HUDEP-2 (cell line): ENCODE measurements around the gene CASK.
"Not testable (repeated sequence)": the region's sequence is repeated elsewhere in the genome, so short reads cannot be mapped to it uniquely, and the experiment has no call there.

Experiments used
- DNase-seq, 76 experiments: peaks; one replicate each; lab custom pipeline; 2025; ENCODE audit not compliant: unreplicated experiment in 76 of 76; lab: John Stamatoyannopoulos, UW

CASK gene

GRCh38 chrX:41530085-41530484, 393.3 kb downstream of the CASK start:
- DNase-seq = no peak

- DNase-seq = no peak
These were observed 394.1 kb downstream of the CASK start for GRCh38 chrX:41529221-41529620.

GRCh38 chrX:41528784-41529183, 394.6 kb downstream of the CASK start:
- no peak for DNase-seq

GRCh38 chrX:41526925-41527324, 396.4 kb downstream of the CASK start:
- no peak for DNase-seq

GRCh38 chrX:41526271-41526670, 397.1 kb downstream of the CASK start:
- DNase-seq = peak in 37 of 76 experiments; percentile 0 to 60 (median 4)

GRCh38 chrX:41522671-41523070, 400.7 kb downstream of the CASK start:
- no peak for DNase-seq

GRCh38 chrX:41522081-41522480, 401.3 kb downstream of the CASK start:
- no peak for DNase-seq

- DNase-seq = no peak
These were observed 403.9 kb downstream of the CASK start for GRCh38 chrX:41519468-41519867.

GRCh38 chrX:41518841-41519220, 404.5 kb downstream of the CASK start:
- DNase-seq = no peak

- no peak for DNase-seq
These were observed 405.1 kb downstream of the CASK start for GRCh38 chrX:41518127-41518840.

- DNase-seq = no peak
These were observed 406.2 kb downstream of the CASK start for GRCh38 chrX:41516999-41517765.

- no peak for DNase-seq
These were observed 406.9 kb downstream of the CASK start for GRCh38 chrX:41516456-41516855.

- no peak for DNase-seq
These were observed 408.0 kb downstream of the CASK start for GRCh38 chrX:41515376-41515775.

GRCh38 chrX:41514179-41514578, 409.2 kb downstream of the CASK start:
- DNase-seq = no peak

- DNase-seq = not testable (repeated sequence)
These were observed 410.5 kb downstream of the CASK start for GRCh38 chrX:41512853-41513252.

- no peak for DNase-seq
These were observed 411.0 kb downstream of the CASK start for GRCh38 chrX:41512394-41512793.

GRCh38 chrX:41507919-41508318, 415.4 kb downstream of the CASK start:
- no peak for DNase-seq

- no peak for DNase-seq
These were observed 421.4 kb downstream of the CASK start for GRCh38 chrX:41502004-41502403.

GRCh38 chrX:41499984-41500383, 423.4 kb downstream of the CASK start:
- no peak for DNase-seq

- no peak for DNase-seq
These were observed 424.2 kb downstream of the CASK start for GRCh38 chrX:41499195-41499594.

- no peak for DNase-seq
These were observed 431.9 kb downstream of the CASK start for GRCh38 chrX:41491267-41492004.

- no peak for DNase-seq
These were observed 432.9 kb downstream of the CASK start for GRCh38 chrX:41490446-41490845.
